K562 (cell line): ENCODE data around the gene NRM. TPM values are rescaled to one million over a fixed set of nuclear protein-coding genes. Genes with fewer than 3 reads are reported as not detected.

Experiments
- CSDE1 ChIP-seq, 2 experiments: fragments of 450-650 bp; IDR thresholded peaks; 2 replicates each; pipeline ENCODE4 v1.6.1; 2016; ENCODE audit warnings: mild to moderate bottlenecking in 1 of 2
- ETV6 ChIP-seq, 3 experiments: fragments of 150-350 bp in 1 of 3; sonication (generic) in 1 of 3; formaldehyde crosslinking in 1 of 3; IDR thresholded peaks; 2 replicates each; pipeline versions ENCODE4 v1.6.1 to v1.8.0; 2014 to 2022; ENCODE audit warnings: borderline replicate concordance in 2 of 3, low read depth in 2 of 3, antibody characterized with exemption in 1 of 3, low read length in 1 of 3, mild to moderate bottlenecking in 1 of 3, missing genetic modification reagents in 1 of 3
- GABPA ChIP-seq: fragments of 200-800 bp; sonication (Bioruptor generic); conservative IDR thresholded peaks from 2 replicates; pipeline ENCODE4 v1.6.1; 2016; ENCODE audit warnings: low read depth, missing genetic modification characterization, missing compliant biosample characterization
- HBP1 ChIP-seq: fragments of 450-650 bp; formaldehyde crosslinking; IDR thresholded peaks from 2 replicates; pipeline ENCODE4 v1.4.0; 2022; ENCODE audit warnings: missing genetic modification characterization
- OTX1 ChIP-seq: fragments of 450-650 bp; formaldehyde crosslinking; IDR thresholded peaks from 2 replicates; pipeline ENCODE4 v1.4.0; 2022; ENCODE audit warnings: mild to moderate bottlenecking
- POLR2A ChIP-seq: fragments of 450-650 bp; conservative IDR thresholded peaks from 2 replicates; pipeline ENCODE4 v1.6.1; 2016
- POLR3A ChIP-seq: IDR thresholded peaks from 2 replicates; pipeline ENCODE4 v1.6.1; 2011; ENCODE audit warnings: borderline replicate concordance, mild to moderate bottlenecking, moderate library complexity; ENCODE audit not compliant: insufficient read length, insufficient read depth; ENCODE audit errors: extremely low read depth
- SREBF1 ChIP-seq: fragments of 150-350 bp; IDR thresholded peaks from 2 replicates; pipeline ENCODE4 v1.6.1; 2014; ENCODE audit warnings: antibody characterized with exemption, low read depth, low read length, borderline replicate concordance
- THAP7 ChIP-seq: fragments of 250-450 bp; sonication (Bioruptor Pico); IDR thresholded peaks from 2 replicates; pipeline ENCODE4 v1.5.0; 2021
- polyA plus RNA-seq, 8 experiments: library from polyadenylated mRNA; depleted of rRNA in 4 of 8; stranded (reverse) in 5 of 8; unstranded in 3 of 8; fragments of >200 nt; fragmentation: Nextera tagmentation in 2 of 8; fragmentation: Illumina TruSeq in 1 of 8; extraction: Ambion mirVana in 2 of 8; extraction: Trizol in 1 of 8; gene quantifications; 2 replicates each; pipeline versions ENCODE4 v1.2.1 to v1.2.3, GENCODE V29; 2011 to 2014; ENCODE audit warnings: inconsistent platforms in 1 of 8, missing spikeins in 1 of 8
- total RNA-seq, 7 experiments: library from RNA; depleted of rRNA in 6 of 7; stranded (reverse); fragments of >200 nt in 6 of 7; fragmentation: Illumina TruSeq in 2 of 7; extraction: Trizol in 2 of 7; gene quantifications; 2 replicates each; pipeline versions ENCODE4 v1.2.1 to v1.2.3, GENCODE V29; 2011 to 2021; ENCODE audit warnings: low replicate concordance in 1 of 7
- TF ChIP-seq, protein P1 (sequence below), 2 experiments: fragments of 450-650 bp; IDR thresholded peaks; 2 replicates each; pipeline ENCODE4 v1.6.1; 2016; ENCODE audit warnings: mild to moderate bottlenecking in 2 of 2, borderline replicate concordance in 1 of 2, low read depth in 1 of 2, moderate library complexity in 1 of 2
- TF ChIP-seq, protein P2 (sequence below): sonication (generic); formaldehyde crosslinking; IDR thresholded peaks from 2 replicates; pipeline ENCODE4 v1.8.1; 2023; ENCODE audit warnings: mild to moderate bottlenecking, missing genetic modification reagents
- TF ChIP-seq, protein P3 (sequence below): conservative IDR thresholded peaks from 2 replicates; pipeline ENCODE4 v1.6.1; 2011; ENCODE audit warnings: low read depth, mild to moderate bottlenecking, low read length; ENCODE audit not compliant: control insufficient read depth

NRM gene
- total and polyA plus RNA-seq, 9 of the 15 experiments (the other 6 are each of a cell fraction or from before 2014, with no cell fraction given): 9.7 to 58.2 (median 18.1) TPM

DNA sequence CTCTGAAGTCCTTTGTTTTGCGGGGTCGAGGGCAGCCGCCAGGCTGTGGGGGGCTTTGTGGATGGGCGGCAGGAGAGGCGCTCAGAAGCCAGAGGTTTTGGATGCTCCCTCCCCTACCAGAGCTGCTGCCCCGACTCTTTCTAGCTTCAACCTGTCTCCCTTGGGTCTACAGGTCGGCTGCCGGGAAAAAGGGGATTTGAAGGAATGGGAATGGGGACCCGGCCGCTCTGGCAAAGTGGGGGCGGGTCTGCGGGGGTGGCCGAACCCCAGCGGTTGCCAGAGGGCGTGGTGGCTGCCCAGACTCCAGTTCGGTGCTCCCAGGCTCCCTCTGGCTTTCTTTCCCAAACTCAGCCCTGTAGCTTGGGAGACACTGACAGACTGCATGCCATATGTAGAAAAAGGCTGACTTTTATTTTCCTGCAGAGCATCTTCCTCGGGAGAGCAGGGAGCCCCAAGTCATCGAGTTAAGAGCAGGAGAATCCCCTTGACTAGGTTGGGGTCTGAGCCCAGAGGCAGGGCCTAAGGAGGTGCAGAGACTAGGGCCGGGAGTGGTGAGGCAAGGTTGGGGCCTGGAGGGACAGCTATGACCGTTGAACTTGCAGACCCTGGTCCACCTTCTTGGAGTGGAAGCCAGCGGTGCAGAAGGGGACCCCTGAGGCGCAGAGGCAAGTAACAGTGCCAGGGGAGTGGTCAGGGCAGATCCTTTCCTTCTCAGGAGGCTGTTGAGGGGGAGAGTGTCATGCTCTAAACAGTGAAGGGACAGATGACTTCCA lies 2.9 kb downstream of the NRM start (continued):
- TF ChIP-seq, protein P1, sequence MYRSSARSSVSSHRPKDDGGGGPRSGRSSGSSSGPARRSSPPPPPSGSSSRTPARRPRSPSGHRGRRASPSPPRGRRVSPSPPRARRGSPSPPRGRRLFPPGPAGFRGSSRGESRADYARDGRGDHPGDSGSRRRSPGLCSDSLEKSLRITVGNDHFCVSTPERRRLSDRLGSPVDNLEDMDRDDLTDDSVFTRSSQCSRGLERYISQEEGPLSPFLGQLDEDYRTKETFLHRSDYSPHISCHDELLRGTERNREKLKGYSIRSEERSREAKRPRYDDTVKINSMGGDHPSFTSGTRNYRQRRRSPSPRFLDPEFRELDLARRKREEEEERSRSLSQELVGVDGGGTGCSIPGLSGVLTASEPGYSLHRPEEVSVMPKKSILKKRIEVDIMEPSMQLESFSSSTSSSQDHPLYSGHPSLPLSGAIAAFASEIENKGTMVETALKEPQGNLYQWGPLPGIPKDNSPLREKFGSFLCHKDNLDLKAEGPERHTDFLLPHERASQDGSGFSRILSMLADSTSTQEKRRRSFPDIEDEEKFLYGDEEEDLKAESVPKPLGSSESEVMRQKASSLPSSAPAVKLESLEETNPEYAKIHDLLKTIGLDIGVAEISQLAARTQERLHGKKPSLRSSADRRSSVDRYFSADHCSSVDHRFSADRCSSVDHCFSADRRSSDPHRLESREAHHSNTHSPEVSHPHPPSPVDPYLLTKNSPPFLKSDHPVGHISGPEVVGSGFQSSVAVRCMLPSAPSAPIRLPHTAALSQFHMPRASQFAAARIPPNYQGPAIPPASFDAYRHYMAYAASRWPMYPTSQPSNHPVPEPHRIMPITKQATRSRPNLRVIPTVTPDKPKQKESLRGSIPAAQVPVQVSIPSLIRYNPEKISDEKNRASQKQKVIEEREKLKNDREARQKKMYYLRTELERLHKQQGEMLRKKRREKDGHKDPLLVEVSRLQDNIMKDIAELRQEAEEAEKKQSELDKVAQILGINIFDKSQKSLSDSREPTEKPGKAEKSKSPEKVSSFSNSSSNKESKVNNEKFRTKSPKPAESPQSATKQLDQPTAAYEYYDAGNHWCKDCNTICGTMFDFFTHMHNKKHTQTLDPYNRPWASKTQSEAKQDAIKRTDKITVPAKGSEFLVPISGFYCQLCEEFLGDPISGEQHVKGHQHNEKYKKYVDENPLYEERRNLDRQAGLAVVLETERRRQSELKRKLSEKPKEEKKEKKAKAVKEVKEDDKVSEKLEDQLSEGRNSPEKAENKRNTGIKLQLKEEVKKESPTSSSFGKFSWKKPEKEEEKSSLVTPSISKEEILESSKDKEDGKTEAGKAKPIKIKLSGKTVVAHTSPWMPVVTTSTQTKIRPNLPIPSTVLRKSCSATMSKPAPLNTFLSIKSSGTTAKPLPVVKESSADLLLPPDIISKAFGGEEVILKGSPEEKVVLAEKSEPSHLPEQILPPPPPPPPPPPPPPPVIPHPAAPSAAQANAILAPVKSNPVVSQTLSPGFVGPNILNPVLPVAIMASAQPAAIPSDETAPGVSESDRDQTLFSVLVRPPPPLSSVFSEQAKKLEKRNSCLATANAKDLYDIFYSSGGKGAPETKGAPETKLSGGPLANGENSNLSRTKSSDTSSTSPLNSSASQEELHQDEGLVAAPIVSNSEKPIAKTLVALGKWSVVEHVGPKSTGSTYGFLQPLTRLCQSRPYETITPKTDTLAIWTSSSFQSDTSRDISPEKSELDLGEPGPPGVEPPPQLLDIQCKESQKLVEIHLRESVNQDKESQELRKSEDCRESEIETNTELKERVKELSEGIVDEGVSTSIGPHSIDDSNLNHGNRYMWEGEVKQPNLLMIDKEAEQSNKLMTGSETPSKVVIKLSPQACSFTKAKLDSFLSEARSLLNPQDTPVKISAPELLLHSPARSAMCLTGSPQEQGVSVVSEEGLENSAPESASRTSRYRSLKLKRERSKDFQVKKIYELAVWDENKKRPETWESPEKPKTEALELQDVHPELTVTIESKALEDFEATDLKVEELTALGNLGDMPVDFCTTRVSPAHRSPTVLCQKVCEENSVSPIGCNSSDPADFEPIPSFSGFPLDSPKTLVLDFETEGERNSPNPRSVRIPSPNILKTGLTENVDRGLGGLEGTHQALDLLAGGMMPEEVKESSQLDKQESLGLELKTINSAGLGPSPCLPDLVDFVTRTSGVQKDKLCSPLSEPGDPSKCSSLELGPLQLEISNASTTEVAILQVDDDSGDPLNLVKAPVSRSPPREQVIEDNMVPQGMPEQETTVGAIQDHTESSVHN (IDR thresholded peaks at IDR 0.05; ENCODE audit: borderline replicate concordance in 1 of 2, low read depth in 1 of 2): no peak
- TF ChIP-seq SREBF1 (no peak), CSDE1 (IDR thresholded peaks at IDR 0.05) (no peak), HBP1 (CRISPR knock-in tag) (no peak), POLR2A (no peak), POLR3A (no peak), GABPA (0 out of 2 replicates have a peak, but pooled peaks have one; percentile 10), THAP7 (CRISPR knock-in tag) (0 out of 2 replicates have a peak, but pooled peaks have one; percentile 40), OTX1 (0 out of 2 replicates have a peak, but pooled peaks have one; percentile 39), ETV6 (IDR thresholded peaks at IDR 0.05; ENCODE audit: borderline replicate concordance in 1 of 2, low read depth in 2 of 2, low read length in 1 of 2) (no peak), ETV6 (CRISPR knock-in tag; IDR thresholded peaks at IDR 0.05; ENCODE audit: borderline replicate concordance) (no peak)
- TF ChIP-seq, protein P2, sequence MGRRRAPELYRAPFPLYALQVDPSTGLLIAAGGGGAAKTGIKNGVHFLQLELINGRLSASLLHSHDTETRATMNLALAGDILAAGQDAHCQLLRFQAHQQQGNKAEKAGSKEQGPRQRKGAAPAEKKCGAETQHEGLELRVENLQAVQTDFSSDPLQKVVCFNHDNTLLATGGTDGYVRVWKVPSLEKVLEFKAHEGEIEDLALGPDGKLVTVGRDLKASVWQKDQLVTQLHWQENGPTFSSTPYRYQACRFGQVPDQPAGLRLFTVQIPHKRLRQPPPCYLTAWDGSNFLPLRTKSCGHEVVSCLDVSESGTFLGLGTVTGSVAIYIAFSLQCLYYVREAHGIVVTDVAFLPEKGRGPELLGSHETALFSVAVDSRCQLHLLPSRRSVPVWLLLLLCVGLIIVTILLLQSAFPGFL: no peak
- TF ChIP-seq, protein P3, sequence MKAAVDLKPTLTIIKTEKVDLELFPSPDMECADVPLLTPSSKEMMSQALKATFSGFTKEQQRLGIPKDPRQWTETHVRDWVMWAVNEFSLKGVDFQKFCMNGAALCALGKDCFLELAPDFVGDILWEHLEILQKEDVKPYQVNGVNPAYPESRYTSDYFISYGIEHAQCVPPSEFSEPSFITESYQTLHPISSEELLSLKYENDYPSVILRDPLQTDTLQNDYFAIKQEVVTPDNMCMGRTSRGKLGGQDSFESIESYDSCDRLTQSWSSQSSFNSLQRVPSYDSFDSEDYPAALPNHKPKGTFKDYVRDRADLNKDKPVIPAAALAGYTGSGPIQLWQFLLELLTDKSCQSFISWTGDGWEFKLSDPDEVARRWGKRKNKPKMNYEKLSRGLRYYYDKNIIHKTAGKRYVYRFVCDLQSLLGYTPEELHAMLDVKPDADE: no peak
